ENCODE results near the gene NDUFS2. TPM values are rescaled to one million over a fixed set of nuclear protein-coding genes. Genes with fewer than 3 reads are reported as not detected.

NDUFS2 gene
- total and polyA plus RNA-seq, 9 of the 15 experiments (the other 6 are each of a cell fraction or from before 2014, with no cell fraction given) = 70.0 to 176 (median 141) TPM

GRCh38 chr1:161165742-161166668, 36.2 kb upstream of the NDUFS2 start, which contains the start of gene PPOX (continued):
- TF ChIP-seq ZNF318 (IDR thresholded peaks at IDR 0.05; ENCODE audit: borderline replicate concordance in 1 of 2, low read depth in 1 of 2) = no peak
- peak; percentile 85; the same call in 1 of the 2 replicates for TF ChIP-seq RUNX1 (IDR thresholded peaks at IDR 0.05; ENCODE audit: low read depth)
- TF ChIP-seq EP300 (IDR thresholded peaks at IDR 0.05; ENCODE audit: low read length) = peak; percentile 98
- TF ChIP-seq E2F6 (IDR thresholded peaks at IDR 0.05; ENCODE audit: borderline replicate concordance in 1 of 2, extremely low read depth in 1 of 2, insufficient read depth in 1 of 2, insufficient read length in 1 of 2, low read depth in 1 of 2, low read length in 1 of 2, poor library complexity in 1 of 2, severe bottlenecking in 1 of 2) = peak; percentile 81 to 85
- TF ChIP-seq TSC22D4 (tag; IDR thresholded peaks at IDR 0.05) = no peak
- no peak for TF ChIP-seq SIX5 (IDR thresholded peaks at IDR 0.05; ENCODE audit: borderline replicate concordance in 1 of 2, insufficient read depth in 1 of 2, low read depth in 1 of 2, low read length in 2 of 2)
- TF ChIP-seq TGIF2 (CRISPR knock-in tag; IDR thresholded peaks at IDR 0.05) = no peak
- no peak for TF ChIP-seq ZNF174 (CRISPR knock-in tag; IDR thresholded peaks at IDR 0.05)
- TF ChIP-seq ZNF3 (CRISPR knock-in tag; IDR thresholded peaks at IDR 0.05) = no peak
- no peak for TF ChIP-seq DDX20 (tag; IDR thresholded peaks at IDR 0.05; ENCODE audit: low read depth)
- TF ChIP-seq SRSF7 (optimal IDR thresholded peaks at IDR 0.05; ENCODE audit: low read depth, low read length) = no peak
- TF ChIP-seq ARID3A (IDR thresholded peaks at IDR 0.05; ENCODE audit: borderline replicate concordance, low read depth, low read length) = peak; percentile 32; the same call in 1 of the 2 replicates
- no peak for TF ChIP-seq MIER1 (IDR thresholded peaks at IDR 0.05; ENCODE audit: low read depth)
- peak; percentile 75 for TF ChIP-seq TCF7 (IDR thresholded peaks at IDR 0.05; ENCODE audit: borderline replicate concordance)
